Activated CD8-positive, alpha-beta T cell treated with anti-CD3 and anti-CD28 coated beads for 36 hours (primary cell): ENCODE measurements around the gene ATP6V0C. TPM values are rescaled to one million over a fixed set of nuclear protein-coding genes. Genes with fewer than 3 reads are reported as not detected.

Source experiments
- ATAC-seq: fragments of 200-7000 bp; cut with Tn5 transposase; one replicate; pipeline ENCODE4 v1.10.0; 2021; ENCODE audit warnings: mild to moderate bottlenecking, moderate library complexity
- CTCF ChIA-PET: fragments of 350-600 bp; sonication (Branson Sonifier 250); formaldehyde crosslinking; loops from one replicate; lab custom pipeline; 2021; ENCODE audit warnings: antibody characterized with exemption; lab: Charles Lee
- POLR2A ChIA-PET: fragments of 350-600 bp; sonication (Branson Sonifier 250); formaldehyde crosslinking; loops from one replicate; lab custom pipeline; 2021; ENCODE audit warnings: antibody characterized with exemption; lab: Charles Lee
- DNase-seq: peaks from one replicate; pipeline ENCODE4 v3.0.0-alpha.2; 2020
- H3K27ac Mint-ChIP-seq: one replicate; pipeline ENCODE4 v1.8.0; 2021; ENCODE audit warnings: mild to moderate bottlenecking, mixed read lengths
- H3K27me3 Mint-ChIP-seq: one replicate; pipeline ENCODE4 v1.8.0; 2021; ENCODE audit warnings: mixed read lengths
- H3K36me3 Mint-ChIP-seq: one replicate; pipeline ENCODE4 v1.8.0; 2021; ENCODE audit warnings: low read depth, mixed read lengths
- H3K4me1 Mint-ChIP-seq: one replicate; pipeline ENCODE4 v1.8.0; 2021; ENCODE audit warnings: low read depth, mixed read lengths
- H3K4me3 Mint-ChIP-seq: one replicate; pipeline ENCODE4 v1.8.0; 2021; ENCODE audit warnings: mild to moderate bottlenecking, moderate library complexity, mixed read lengths
- H3K9me3 Mint-ChIP-seq: one replicate; pipeline ENCODE4 v1.8.0; 2021; ENCODE audit warnings: mixed read lengths
- CTCF ChIP-seq: fragments of 200-600 bp; IDR thresholded peaks from one replicate; pipeline ENCODE4 v1.8.0; 2022; ENCODE audit warnings: antibody characterized with exemption, mild to moderate bottlenecking
- intact Hi-C: fragments of 100-400 bp; cut with micrococcal nuclease; formaldehyde crosslinking; loops from one replicate; pipeline ENCODE4 v1.10.0; 2022
- total RNA-seq, 2 experiments: library from RNA; stranded (reverse); gene quantifications; one replicate each; pipeline ENCODE4 v1.2.3, GENCODE V29; 2021

The ATP6V0C gene
- total RNA-seq, 2 experiments from 2014 or later, result 85.9 to 88.6 TPM

GRCh38 chr16:2482249-2482648 is 31.5 kb upstream of the ATP6V0C start:
- Mint-ChIP-seq H3K27me3 (no peaks in the 10 kb centered on the region), H3K9me3 (no peaks in the 10 kb centered on the region), H3K4me3 (no peak overlapping the region), H3K36me3 (no peaks in the 10 kb centered on the region), H3K4me1 (peaks cover 18% of the 10 kb centered on the region), H3K27ac (no peak overlapping the region)
- no peak for ATAC-seq
- CTCF ChIA-PET, result no interaction called here
- TF ChIP-seq CTCF, result no peak
- POLR2A ChIA-PET, result interaction anchor here (0.8 to 1.3 kb wide), 2 partner anchors 12 to 33 kb away, joined by 3 to 4 read pairs; no protein-coding TSS in a partner anchor
- no peak for DNase-seq
- intact Hi-C loops, result no loop called here

GRCh38 chr16:2482708-2483534 is 30.8 kb upstream of the ATP6V0C start:
- Mint-ChIP-seq H3K36me3 (no peaks in the 10 kb centered on the region), H3K27ac (no peak overlapping the region), H3K4me1 (peaks cover 18% of the 10 kb centered on the region), H3K27me3 (no peaks in the 10 kb centered on the region), H3K4me3 (no peak overlapping the region), H3K9me3 (no peaks in the 10 kb centered on the region)
- DNase-seq, result no peak
- ChIA-PET POLR2A (interaction anchor here (0.8 to 1.3 kb wide), 2 partner anchors 13 to 32 kb away, joined by 3 to 4 read pairs; no protein-coding TSS in a partner anchor), CTCF (no interaction called here)
- TF ChIP-seq CTCF, result no peak
- intact Hi-C loops, result no loop called here
- ATAC-seq, result no peak

- intact Hi-C loops, result no loop called here
- H3K36me3 Mint-ChIP-seq, result no peaks in the 10 kb centered on the region
- TF ChIP-seq CTCF, result no peak
- H3K27ac Mint-ChIP-seq, result no peak overlapping the region
- no peaks in the 10 kb centered on the region for H3K27me3 Mint-ChIP-seq
- DNase-seq (no peak), ATAC-seq (no peak)
- ChIA-PET CTCF (no interaction called here), POLR2A (interaction anchor here (1.1 kb wide), 1 partner anchor 10 kb away, joined by 3 read pairs; no protein-coding TSS in a partner anchor)
- H3K9me3 Mint-ChIP-seq, result no peaks in the 10 kb centered on the region
- peaks cover 21% of the 10 kb centered on the region for H3K4me1 Mint-ChIP-seq
- H3K4me3 Mint-ChIP-seq, result no peak overlapping the region
These were observed 29.5 kb upstream of the ATP6V0C start for GRCh38 chr16:2483939-2484897.

GRCh38 chr16:2484898-2485508 is 28.7 kb upstream of the ATP6V0C start:
- ATAC-seq, result no peak
- Mint-ChIP-seq H3K4me1 (peaks cover 21% of the 10 kb centered on the region), H3K36me3 (no peaks in the 10 kb centered on the region), H3K27me3 (no peaks in the 10 kb centered on the region), H3K9me3 (no peaks in the 10 kb centered on the region), H3K27ac (no peak overlapping the region), H3K4me3 (no peak overlapping the region)
- POLR2A ChIA-PET, result interaction anchor here (1.0 kb wide), 1 partner anchor 38 kb away, joined by 4 read pairs; no protein-coding TSS in a partner anchor
- CTCF ChIA-PET, result no interaction called here
- TF ChIP-seq CTCF, result no peak
- no peak for DNase-seq
- intact Hi-C loops, result no loop called here
